ENCODE results near the gene SLC66A3.

DNA sequence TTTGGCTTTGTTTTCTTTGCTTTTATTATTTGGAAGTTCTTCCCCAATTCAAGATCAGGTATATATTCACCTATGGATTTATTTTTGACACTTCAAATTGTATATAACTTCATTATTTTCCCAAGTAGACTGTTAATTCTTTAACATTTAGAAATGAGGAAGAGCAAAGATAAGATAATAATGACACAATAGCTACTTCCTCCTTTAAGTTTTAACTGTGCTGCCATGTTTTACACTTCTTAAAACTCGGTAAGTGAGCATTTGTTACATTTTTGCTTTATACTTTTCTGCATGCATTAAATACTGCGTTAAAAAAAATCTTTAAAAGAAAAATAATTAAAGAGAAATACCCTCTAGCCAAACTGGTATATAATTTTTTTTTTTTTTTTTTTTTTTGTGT is 32.5 kb downstream of the SLC66A3 start:
- no peak for TF ChIP-seq POLR2A (IDR thresholded peaks at IDR 0.05; ENCODE audit: low read depth, low read length)
- no peak for TF ChIP-seq POLR2AphosphoS5 (IDR thresholded peaks at IDR 0.05; ENCODE audit: low read depth, low read length)
- no peak for TF ChIP-seq TAF1 (IDR thresholded peaks at IDR 0.05; ENCODE audit: borderline replicate concordance, low read depth, low read length)
